ENCODE measurements around the gene SERPINE1. TPM values are rescaled to one million over a fixed set of nuclear protein-coding genes. Genes with fewer than 3 reads are reported as not detected.
A peak's percentile ranks its signal among the peaks of the same experiment; 100 is the strongest.

The SERPINE1 gene
- total and polyA plus RNA-seq, 2 of the 8 experiments (the other 6 are each of a cell fraction or from before 2014, with no cell fraction given), result 3.7 to 5.6 TPM

DNA sequence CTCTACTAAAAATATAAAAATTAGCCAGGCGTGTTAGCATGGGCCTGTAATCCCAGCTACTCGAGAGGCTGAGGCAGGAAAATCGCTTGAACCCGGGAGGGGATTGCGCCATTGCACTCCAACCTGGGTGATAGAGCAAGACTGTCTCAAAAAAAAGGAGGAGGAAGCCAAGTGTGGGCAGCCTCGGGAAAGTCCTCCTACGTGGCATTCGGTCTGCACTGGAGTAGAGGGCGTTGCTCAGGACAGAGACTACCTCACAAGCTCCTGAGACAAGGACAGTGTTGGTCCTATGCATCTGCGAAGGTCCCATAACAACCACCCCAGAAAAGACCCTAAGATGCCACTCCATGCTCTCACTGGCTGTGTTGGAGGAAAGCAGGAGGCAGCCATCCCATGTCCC is 10.0 kb upstream of the SERPINE1 start:
- POLR2A ChIA-PET (ENCODE audit: partially characterized antibody), result interaction anchor here (1.5 kb wide), 1 partner anchor 10 kb away, joined by 4 read pairs; the partner anchor contains the start of gene SERPINE1
- WGBS, 2 experiments (ENCODE audit: extremely low coverage in 1 of 2, insufficient coverage in 1 of 2, insufficient read length in 1 of 2, insufficient replicate concordance in 2 of 2, low coverage in 1 of 2, low lambda C conversion rate in 2 of 2, missing lambda C conversion rate in 1 of 2), result 86% methylated on average over 10 of the region's 10 CpGs; no CpG with 5 or more reads in 1 of the 2 experiments

More for the DNA sequence above, 10.0 kb upstream of the SERPINE1 start:
- no peak for TF ChIP-seq GTF2F1 (IDR thresholded peaks at IDR 0.05; ENCODE audit: borderline replicate concordance, low read depth, low read length)
- no peak for TF ChIP-seq JUND (IDR thresholded peaks at IDR 0.05; ENCODE audit: low read length)
- Histone ChIP-seq H3K23ac (ENCODE audit: insufficient read length) (no peak overlapping the region), H3K18ac (ENCODE audit: extremely low read depth, low read length) (peak overlapping the region; percentile 83), H2BK15ac (ENCODE audit: low read length) (0 out of 2 replicates have a peak overlapping the region, but pooled peaks have one; percentile 61), H2BK120ac (replicated peaks; ENCODE audit: low read depth, low read length) (no peak overlapping the region), H2BK12ac (ENCODE audit: low read depth, low read length) (peak overlapping the region; percentile 75; the same call in 1 of the 2 replicates), H2BK20ac (ENCODE audit: low read length) (peak overlapping the region; percentile 92; the same call in 1 of the 2 replicates), H2AK5ac (ENCODE audit: low read depth, low read length) (no peak overlapping the region), H3K9ac (replicated peaks in 1 of 4; ENCODE audit: extremely low read depth in 1 of 4, low read depth in 3 of 4, low read length in 3 of 4) (no peak overlapping the region), H3K4me1 (replicated peaks in 1 of 4; ENCODE audit: control insufficient read depth in 3 of 4, insufficient read depth in 4 of 4, low read length in 3 of 4) (peaks cover under 1 to 6% (median 4%) of the 10 kb centered on the region in 4 experiments; a peak in 6 of 7 replicates), H3K36me3 (ENCODE audit: control insufficient read depth in 2 of 4, insufficient read depth in 4 of 4, low read length in 3 of 4) (no peaks in the 10 kb centered on the region), H3K27me3 (replicated peaks in 1 of 4; ENCODE audit: control insufficient read depth in 3 of 4, extremely low read depth in 1 of 4, insufficient read depth in 3 of 4, low read length in 3 of 4) (no peaks in the 10 kb centered on the region), H4K5ac (ENCODE audit: insufficient read length, low read depth, low read length) (peak overlapping the region; percentile 2), H3K4me2 (ENCODE audit: insufficient read depth in 1 of 2, low read depth in 2 of 2, low read length in 2 of 2) (no peak overlapping the region), H3K79me1 (ENCODE audit: low read depth, low read length) (no peaks in the 10 kb centered on the region), H2AFZ (ENCODE audit: low read length) (peak overlapping the region; percentile 19; the same call in 1 of the 2 replicates), H3K27ac (ENCODE audit: low read depth, low read length) (no peak overlapping the region), H3K9me3 (ENCODE audit: insufficient read depth in 2 of 2, low read depth in 1 of 2, low read length in 1 of 2) (no peaks in the 10 kb centered on the region), H3K4me3 (ENCODE audit: extremely low read depth in 1 of 4, insufficient read depth in 2 of 4, low read depth in 3 of 4, low read length in 4 of 4) (no peak overlapping the region), H2BK5ac (ENCODE audit: low read depth, low read length) (no peak overlapping the region), H3K79me2 (ENCODE audit: control insufficient read depth in 1 of 2, insufficient read depth in 2 of 2, low read length in 2 of 2) (no peaks in the 10 kb centered on the region), H4K20me1 (replicated peaks in 1 of 2; ENCODE audit: control insufficient read depth in 1 of 2, insufficient read depth in 2 of 2, low read length in 2 of 2) (no peaks in the 10 kb centered on the region), H3K14ac (ENCODE audit: insufficient read length) (no peak overlapping the region), H3K23me2 (ENCODE audit: low read depth, low read length) (no peaks in the 10 kb centered on the region), H4K8ac (ENCODE audit: extremely low read depth, insufficient read depth, low read length) (no peak overlapping the region), H3K4ac (replicated peaks; ENCODE audit: insufficient read length, low read depth, low read length) (no peak overlapping the region), H4K91ac (replicated peaks; ENCODE audit: insufficient read length, low read length) (peak overlapping the region; percentile 57), H3K56ac (replicated peaks; ENCODE audit: insufficient read length, low read depth, low read length) (no peak overlapping the region)
- CTCF ChIA-PET (ENCODE audit: partially characterized antibody), result interaction anchor here (0.6 to 1.7 kb wide), 6 partner anchors 10 to 143 kb away, joined by 3 to 7 read pairs (median 4); partner anchors contain the start of gene SERPINE1
- DNase-seq (ENCODE audit: low read depth in 1 of 2, low spot score in 2 of 2) (no peak), FAIRE-seq (no peak)

All from H1 (cell line).